Islet precursor cell (in vitro differentiated cells): Measurements from ENCODE around the gene ZNF236.
"Not testable (repeated sequence)": the region's sequence is repeated elsewhere in the genome, so short reads cannot be mapped to it uniquely, and the experiment has no call there.

Experiments
- DNase-seq: peaks from one replicate; pipeline ENCODE4 v3.0.0-alpha.2; 2018

Gene ZNF236

DNA sequence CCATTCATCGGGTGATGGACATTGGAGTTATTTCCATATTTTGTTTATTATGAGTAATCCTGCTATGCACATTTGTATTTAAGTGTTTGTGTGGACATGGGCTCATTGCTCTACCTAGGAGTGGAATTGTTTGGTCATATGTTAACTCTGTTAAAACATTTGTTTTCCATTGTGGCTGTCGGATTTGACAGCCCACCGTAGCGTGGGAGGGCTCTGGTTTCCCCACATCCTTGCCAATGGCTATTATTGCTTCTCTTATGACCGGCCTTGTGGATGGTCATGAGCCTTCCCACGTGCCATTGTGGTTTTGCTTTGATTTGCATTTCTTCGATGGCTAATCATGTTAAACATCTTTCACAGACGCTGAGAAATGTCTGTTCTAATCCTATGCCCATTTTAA, 92.0 kb downstream of the ZNF236 start:
- DNase-seq: no peak

GRCh38 chr18:76914796-76915195, 92.4 kb downstream of the ZNF236 start:
- DNase-seq: no peak

GRCh38 chr18:76915456-76915855, 93.1 kb downstream of the ZNF236 start:
- no peak for DNase-seq

GRCh38 chr18:76920974-76921373, 98.6 kb downstream of the ZNF236 start:
- DNase-seq: no peak

GRCh38 chr18:76922107-76922506, 99.8 kb downstream of the ZNF236 start:
- peak; percentile 81 for DNase-seq

DNA sequence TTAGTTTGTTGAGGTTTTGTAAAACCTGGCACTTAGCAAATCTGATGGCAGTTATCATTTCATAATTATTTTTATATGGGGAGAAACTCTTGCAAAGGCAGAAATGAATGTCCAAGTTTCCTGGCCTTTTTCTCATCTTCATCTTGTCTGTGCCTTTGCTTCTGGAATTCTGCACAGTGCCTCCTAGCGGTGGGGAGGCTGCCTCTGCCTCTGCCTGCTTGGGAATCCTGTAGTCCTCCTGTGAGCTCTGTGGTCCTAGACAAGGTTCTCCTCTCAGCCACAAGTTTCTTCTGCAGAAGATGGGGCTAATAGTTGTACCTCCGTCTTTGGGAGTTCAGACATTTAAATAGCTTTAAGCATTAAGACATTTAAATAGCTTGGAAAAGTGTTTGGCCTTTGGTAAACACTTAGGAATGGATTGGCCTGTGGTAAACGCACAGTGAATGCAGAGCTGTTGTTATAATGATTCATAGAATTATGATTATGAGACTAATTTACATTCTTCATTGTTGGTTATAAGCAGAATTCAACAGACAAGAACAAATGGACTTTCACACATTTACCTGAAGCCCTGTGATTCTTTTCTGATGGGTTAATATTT, 101.2 kb downstream of the ZNF236 start:
- DNase-seq: peak; percentile 76

DNA sequence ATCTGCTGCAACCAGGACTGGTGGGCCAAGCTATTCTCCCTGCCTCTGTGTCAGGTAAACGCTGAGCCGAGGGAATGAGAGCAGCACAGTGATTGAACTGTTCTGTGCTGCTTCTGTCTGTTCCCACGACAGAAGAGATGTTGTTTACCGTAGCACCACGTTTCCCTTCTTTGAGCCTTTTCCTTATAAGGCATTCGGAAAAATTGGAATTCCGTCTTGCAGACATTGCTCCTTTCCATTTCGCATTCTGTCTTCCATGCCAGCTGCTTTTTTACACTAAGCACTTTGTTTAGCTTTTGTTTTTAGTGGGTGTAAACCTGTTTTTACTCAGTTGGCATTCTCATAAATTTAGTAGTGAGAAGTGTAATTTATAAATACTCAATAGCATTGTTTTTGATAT, 103.1 kb downstream of the ZNF236 start:
- no peak for DNase-seq

DNA sequence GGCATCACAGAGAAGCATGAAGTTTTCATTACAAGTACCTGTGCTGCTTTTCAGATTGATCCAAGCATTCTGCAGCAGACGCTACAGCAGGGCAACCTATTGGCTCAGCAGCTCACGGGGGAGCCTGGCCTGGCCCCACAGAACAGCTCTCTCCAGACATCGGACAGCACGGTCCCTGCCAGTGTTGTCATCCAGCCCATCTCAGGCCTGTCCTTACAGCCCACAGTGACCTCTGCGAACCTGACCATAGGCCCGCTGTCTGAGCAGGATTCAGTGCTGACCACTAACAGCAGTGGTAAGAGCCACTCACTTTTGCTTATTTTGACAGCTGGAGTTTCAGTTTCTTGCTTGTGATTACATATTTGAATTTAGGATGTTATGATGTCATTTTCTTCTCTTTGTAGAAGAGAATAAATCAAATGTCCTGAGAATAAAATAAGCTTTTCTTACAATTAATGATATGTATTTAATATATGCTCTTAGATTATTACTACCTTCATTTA, 104.9 kb downstream of the ZNF236 start:
- no peak for DNase-seq

DNA sequence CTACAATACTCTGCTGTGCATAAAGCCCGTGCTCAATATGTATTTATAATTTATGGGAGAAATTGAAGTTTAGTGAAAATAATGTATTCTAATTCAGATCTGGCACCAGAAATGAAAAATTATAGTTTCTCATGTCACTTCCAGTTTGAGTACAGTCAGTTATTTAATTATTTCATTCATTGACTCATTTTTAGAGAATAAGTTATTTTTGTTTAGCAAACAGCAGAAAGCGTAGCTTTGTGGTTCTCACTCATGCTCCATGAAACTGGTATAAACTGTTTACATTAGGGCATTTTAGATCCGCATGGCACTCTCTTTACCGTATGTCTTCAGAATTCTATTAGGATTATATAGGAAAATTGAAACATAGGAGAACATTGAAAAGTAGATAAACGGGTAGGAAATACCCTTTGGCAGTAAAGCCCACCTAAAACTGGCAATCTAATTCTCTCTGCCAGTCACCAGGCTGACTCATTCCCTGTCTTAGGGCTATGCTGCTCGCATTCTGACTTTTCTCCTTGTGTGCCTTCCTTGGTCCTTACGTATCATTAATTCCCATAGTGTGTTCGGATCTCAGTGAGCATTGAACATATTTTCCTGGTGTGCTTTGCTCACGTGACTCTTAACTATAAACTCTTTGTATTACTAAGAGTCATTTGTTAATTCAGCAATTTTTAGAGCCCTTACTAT, 106.0 kb downstream of the ZNF236 start:
- DNase-seq: no peak

DNA sequence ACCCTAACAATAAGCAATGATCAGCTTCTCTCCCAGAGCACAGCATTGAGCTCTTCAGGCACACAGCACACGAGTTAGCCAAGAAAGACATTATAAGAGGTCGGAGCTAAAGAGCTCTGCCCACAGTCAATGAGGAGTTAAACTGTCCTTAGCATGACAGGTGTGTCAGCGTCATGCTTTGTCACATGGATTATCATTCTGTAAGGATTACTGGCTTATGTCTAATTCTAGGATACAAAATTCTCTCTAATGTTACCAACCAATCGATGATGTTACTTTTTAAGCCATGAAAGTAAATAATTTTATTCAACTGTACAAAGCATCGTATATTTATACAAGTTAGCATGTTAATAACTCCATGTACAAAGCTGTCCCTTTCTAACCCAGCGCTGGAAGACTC, 108.8 kb downstream of the ZNF236 start:
- no peak for DNase-seq

DNA sequence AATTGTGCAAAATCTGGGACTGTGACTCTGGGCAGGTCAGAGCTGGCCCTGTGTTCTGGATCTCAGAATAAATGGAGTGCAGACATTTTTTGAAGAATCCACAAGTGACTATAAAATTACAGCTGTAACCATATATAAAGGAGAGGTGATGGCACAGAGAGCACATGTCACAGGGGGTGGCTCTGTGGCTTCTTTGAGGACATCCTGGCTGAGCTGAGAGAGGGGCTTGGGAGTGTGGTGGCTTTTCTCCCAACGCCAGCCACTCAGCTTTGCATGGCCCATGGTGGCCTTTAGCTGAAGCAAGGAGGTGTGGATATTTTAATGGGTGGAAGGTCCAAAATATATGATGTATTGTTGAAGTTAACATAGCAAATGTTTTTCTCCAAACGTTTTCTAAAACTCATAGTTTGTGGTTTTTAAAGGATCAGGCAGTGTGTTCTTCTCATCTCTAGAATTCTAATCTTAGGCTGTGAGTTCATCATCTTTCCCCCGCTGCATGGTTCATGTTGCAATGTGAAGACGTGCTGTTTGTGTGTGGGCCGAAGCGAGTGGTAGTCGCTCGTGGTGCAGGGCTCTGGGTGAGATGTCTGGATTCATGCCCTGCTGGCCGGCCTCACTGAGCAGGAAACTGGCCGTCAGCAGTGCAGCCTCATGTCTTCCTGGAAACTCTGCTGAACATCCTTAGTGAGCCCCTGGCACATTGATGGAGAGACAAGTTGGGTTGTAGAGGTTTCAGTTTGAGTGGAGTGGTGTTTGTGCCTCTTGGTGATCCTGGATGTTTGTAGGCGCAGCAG, 109.9 kb downstream of the ZNF236 start:
- DNase-seq: no peak

GRCh38 chr18:76935722-76936337, 113.5 kb downstream of the ZNF236 start:
- DNase-seq: no peak

DNA sequence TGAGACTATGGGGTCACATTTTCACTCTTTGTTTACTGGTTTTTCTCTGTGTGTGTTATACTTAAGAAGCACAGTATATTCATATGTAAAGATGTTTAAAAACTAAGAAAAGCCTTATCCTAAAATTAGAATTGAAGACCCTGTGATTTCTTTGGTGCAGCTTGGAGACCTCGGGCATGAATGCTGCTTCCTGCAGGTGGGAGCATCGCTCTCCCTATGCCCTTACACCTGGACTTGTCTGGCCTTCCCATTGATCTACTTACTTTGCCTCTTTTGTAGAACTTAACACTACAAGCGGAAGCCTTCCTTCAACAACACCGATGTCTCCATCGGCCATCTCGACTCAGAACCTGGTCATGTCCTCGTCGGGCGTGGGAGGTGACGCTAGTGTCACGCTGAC, 114.5 kb downstream of the ZNF236 start:
- DNase-seq: no peak

GRCh38 chr18:76937597-76937996, 115.2 kb downstream of the ZNF236 start:
- no peak for DNase-seq

DNA sequence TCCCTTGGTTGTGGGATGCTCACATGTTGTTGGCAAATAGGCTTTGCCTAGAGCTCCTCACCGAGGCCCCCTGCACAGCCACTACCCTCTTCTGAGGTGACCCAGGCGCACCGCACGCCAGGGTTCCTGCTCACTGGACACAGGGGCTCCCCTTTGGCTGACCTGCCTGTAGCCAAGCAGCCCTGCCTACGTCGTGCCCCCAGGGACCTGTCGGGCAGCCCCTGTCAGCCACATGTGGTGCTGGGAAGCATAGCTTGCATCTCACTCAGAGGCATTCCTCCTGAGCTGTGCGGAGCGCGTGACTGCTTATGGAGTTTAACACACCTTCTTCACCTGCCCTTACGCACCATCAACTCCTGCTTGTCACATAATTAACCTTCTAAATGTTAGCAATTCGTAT, 116.3 kb downstream of the ZNF236 start:
- DNase-seq: no peak

DNA sequence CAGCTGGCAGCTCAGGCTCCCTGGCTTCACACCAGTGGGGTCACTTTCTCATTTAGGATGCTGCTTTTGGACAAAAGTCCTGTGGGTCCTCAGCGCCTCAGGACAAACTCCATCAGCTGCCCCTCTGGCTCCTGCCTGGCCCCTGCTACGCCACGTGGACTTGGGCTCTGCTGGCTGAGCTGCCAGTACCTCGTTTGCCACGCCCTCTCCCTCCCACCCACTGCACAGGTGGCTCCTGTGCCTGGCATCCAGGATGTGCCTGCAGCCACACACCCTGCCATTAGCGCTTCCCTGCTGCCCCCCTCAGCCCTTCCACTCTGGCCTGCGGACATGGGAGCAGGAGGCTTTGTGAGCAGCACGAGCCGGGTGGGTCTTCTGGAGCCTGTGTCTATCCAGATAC, 118.9 kb downstream of the ZNF236 start:
- DNase-seq: no peak

- no peak for DNase-seq
Observed at GRCh38 chr18:76943542-76944339, 121.4 kb downstream of the ZNF236 start.

DNA sequence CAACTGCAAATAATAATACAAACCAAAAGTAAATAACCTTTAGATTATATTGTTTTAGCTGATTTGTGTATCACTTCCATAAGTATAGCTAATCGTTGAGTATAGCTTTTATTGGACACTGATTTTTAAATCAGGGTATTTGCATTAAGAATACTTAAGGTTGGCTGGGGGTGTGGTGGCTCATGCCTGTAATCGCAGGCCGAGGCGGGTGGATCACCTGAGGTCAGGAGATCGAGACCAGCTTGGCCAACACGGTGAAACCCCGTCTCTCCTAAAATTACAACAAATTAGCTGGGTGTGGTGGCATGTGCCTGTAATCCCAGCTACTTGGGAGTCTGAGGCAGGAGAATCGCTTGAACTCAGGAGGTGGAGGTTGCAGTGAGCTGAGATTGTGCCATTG, 122.0 kb downstream of the ZNF236 start:
- not testable (repeated sequence) for DNase-seq

DNA sequence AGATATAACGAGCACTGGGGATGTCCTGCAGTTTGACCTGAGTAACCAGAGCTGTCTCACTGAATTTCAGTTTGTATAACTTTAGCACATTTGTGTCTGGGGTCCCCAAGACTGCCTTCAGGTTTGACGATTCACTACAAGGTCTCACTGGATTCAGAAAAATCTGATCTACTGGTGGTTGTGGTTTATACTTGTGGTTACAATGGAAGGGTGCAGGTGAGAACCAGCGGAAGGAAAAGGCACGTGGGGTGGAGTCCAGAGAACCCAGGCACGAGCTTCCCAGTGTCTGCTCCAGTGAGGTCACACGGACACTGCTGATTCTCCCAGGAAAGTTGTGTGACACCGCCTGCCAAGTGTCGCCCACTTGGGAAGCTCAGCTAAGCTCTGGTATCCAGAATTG, 126.0 kb downstream of the ZNF236 start:
- no peak for DNase-seq

DNA sequence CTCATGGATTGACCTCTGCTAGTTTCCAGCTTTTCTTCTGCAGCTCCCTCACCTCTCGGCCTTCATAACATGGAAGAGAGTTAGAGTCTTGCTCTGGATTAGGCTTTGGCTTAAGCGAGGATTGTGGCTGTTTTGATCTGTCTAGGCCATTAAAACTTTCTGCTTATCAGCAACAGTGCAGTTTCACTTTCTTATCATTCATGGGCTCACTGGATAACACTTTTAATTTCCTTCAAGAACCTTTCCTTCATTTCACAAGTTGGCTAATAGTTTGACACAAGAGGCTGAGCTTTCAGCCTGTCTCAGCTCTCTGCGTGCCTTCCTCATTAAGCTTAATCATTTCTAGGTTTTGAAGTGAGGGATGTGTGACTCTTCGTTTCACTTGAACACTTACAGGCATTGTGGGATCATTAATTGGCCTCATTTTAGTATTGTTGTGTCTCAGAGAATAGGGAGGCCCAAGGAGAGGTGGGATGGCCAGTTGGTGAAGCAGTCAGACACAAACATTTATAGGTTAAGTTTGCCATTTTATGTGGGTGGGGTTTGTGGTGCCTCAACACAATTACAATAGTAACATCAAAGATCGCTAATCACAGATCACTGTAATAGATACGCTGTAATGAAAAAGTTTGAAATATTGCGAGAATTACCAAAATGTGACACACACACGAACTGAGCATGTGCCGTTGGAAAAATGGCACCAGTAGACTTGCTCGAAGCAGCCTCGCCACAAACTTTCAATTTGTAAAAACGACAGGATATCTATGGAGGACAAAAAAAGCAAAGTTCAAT, 129.3 kb downstream of the ZNF236 start:
- no peak for DNase-seq

DNA sequence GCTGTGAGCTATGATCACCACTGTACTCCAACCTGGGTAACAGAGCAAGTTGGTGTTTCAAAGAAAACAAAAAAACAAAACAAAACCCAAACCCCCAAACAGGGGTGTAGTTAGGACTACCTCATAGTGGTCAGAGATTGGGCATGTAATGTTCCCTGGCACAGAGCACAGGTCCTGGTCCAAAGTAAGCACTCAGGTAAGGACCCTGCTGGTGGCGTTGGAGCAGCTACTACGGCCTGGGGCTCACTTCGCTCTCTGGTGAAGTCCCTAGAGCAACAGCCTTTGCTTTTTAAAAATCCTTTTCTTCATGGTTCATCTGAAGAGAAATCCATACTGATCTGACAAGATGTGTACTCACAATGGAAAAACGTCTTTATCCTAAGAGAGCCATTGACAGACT, 130.4 kb downstream of the ZNF236 start:
- no peak for DNase-seq

- no peak for DNase-seq
Observed at GRCh38 chr18:76953156-76953555, 130.8 kb downstream of the ZNF236 start.
